OCI-LY7 (cell line): ENCODE data around the gene PDE6H.

Experiments
- CTCF ChIP-seq: fragments of 200-600 bp; sonication (generic); conservative IDR thresholded peaks from 2 replicates; pipeline ENCODE4 v1.5.1; 2014; ENCODE audit warnings: mild to moderate bottlenecking, antibody characterized with exemption, low read length, moderate library complexity, mixed read lengths
- EZH2phosphoT487 ChIP-seq: fragments of 200-600 bp; sonication (generic); IDR thresholded peaks from 2 replicates; pipeline ENCODE4 v1.6.1; 2018; ENCODE audit warnings: low read depth, borderline replicate concordance, mild to moderate bottlenecking, mixed run types, antibody characterized with exemption, low read length, moderate library complexity, mixed read lengths

GRCh38 chr12:14964406-14964805 is 8.4 kb upstream of the PDE6H start:
- TF ChIP-seq CTCF (no peak), EZH2phosphoT487 (no peak)
